Measurements from ENCODE around the gene MBTPS1. TPM values are rescaled to one million over a fixed set of nuclear protein-coding genes. Genes with fewer than 3 reads are reported as not detected.

MBTPS1 gene
- total RNA-seq, 2 donors from 2014 or later = 69.6 to 80.7 TPM

DNA sequence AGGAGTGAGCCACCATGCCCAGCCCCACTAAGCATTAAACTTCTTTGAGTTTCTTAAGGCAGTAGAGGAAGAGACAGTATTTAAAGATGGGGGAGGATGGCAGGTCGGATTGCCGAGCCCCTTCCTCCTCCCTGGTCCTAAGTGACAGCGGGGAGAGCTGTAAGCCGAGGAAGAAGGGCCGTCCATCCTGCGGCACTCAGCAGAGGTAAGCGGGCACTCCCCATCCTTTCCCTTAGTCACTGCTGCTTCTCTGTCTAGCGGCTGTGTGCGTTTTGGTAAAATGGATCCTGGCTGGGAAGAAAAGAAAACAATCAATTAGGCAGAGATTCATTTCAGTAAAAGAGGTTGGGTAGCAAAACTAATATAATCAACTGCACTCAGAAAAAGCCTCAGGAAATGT lies 42.3 kb upstream of the MBTPS1 start:
- DNase-seq = no peak
- Histone ChIP-seq H3K4me3 (no peak overlapping the region), H3K27me3 (no peaks in the 10 kb centered on the region), H3K9me3 (no peaks in the 10 kb centered on the region), H3K9ac (ENCODE audit: low read depth in 2 of 2, low read length in 2 of 2) (no peak overlapping the region), H3K27ac (no peak overlapping the region), H3K4me1 (no peaks in the 10 kb centered on the region), H3K36me3 (no peaks in the 10 kb centered on the region)
- intact Hi-C loops (cut with DNase I) = no loop called here
- TF ChIP-seq, protein P1, sequence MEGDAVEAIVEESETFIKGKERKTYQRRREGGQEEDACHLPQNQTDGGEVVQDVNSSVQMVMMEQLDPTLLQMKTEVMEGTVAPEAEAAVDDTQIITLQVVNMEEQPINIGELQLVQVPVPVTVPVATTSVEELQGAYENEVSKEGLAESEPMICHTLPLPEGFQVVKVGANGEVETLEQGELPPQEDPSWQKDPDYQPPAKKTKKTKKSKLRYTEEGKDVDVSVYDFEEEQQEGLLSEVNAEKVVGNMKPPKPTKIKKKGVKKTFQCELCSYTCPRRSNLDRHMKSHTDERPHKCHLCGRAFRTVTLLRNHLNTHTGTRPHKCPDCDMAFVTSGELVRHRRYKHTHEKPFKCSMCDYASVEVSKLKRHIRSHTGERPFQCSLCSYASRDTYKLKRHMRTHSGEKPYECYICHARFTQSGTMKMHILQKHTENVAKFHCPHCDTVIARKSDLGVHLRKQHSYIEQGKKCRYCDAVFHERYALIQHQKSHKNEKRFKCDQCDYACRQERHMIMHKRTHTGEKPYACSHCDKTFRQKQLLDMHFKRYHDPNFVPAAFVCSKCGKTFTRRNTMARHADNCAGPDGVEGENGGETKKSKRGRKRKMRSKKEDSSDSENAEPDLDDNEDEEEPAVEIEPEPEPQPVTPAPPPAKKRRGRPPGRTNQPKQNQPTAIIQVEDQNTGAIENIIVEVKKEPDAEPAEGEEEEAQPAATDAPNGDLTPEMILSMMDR (IDR thresholded peaks at IDR 0.05) = no peak

DNA sequence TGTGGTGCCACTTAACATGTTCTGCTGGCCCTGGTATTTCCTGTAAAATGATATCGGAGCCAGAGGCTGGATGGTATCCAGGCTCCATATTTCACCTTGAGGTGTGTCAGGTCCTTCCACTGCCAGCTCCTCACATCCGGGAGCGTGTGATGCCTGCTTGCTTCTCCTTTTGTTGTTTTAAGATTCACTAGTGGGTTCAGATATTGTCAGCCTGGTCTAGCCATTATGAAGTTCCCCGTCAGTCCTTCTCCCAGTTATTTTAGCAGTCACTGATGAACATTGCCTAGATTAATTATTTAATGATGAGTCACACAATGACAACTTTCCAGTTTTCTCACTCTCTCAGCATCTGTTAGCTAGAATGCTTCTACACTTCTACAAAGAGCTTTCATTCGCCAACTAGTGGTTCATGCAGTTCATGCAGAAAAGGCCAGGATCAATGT lies 39.6 kb upstream of the MBTPS1 start:
- H3K4me1 ChIP-seq = no peaks in the 10 kb centered on the region
- intact Hi-C loops (cut with DNase I) = no loop called here
- DNase-seq = no peak
- TF ChIP-seq, protein P1 (IDR thresholded peaks at IDR 0.05) = no peak
- no peak overlapping the region for H3K27ac ChIP-seq
- H3K36me3 ChIP-seq = no peaks in the 10 kb centered on the region
- no peaks in the 10 kb centered on the region for H3K9me3 ChIP-seq
- H3K4me3 ChIP-seq = no peak overlapping the region
- no peak overlapping the region for H3K9ac ChIP-seq (ENCODE audit: low read depth in 2 of 2, low read length in 2 of 2)
- no peaks in the 10 kb centered on the region for H3K27me3 ChIP-seq

DNA sequence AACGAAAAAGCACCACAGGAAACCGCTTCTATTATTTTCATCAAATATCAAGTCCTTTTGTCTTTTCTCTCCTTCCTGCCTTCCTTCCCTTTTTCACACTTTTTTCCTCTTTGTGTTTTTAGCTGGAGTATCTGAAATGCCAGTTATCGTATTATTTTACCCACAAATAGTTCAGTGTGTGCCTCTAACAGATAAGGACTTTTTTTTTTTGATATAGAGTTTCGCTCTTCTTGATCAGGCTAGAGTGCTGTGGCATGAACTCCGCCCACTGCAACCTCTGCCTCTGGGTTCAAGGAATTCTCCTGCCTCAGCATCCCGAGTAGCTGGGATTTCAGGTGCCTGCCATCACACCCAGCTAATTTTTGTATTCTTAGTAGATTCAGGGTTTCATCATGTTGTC lies 39.0 kb upstream of the MBTPS1 start:
- intact Hi-C loops (cut with DNase I) = no loop called here
- H3K4me1 ChIP-seq = no peaks in the 10 kb centered on the region
- no peaks in the 10 kb centered on the region for H3K9me3 ChIP-seq
- H3K27me3 ChIP-seq = no peaks in the 10 kb centered on the region
- no peak overlapping the region for H3K9ac ChIP-seq (ENCODE audit: low read depth in 2 of 2, low read length in 2 of 2)
- H3K36me3 ChIP-seq = no peaks in the 10 kb centered on the region
- H3K4me3 ChIP-seq = no peak overlapping the region
- H3K27ac ChIP-seq = no peak overlapping the region
- DNase-seq = no peak
- TF ChIP-seq, protein P1 (IDR thresholded peaks at IDR 0.05) = no peak

DNA sequence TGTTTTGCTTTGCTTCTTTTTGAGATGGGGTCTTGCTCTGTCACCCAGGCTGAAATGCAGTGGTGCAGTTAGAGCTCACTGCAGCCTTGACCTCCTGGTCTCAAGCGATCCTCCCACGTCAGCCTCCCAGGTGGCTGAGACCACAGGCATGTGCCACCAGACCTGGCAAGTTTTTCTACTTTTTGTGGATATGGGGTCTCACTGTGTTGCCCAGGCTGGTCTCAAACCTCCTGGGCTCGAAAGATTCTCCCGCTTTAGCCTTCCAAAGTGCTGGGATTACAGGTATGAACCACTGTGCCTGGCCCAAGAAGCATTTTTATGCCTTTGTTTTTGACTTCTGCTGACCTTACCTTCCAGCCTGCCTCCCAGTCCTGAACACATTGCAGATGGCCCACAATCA lies 38.5 kb upstream of the MBTPS1 start:
- no peak for DNase-seq
- intact Hi-C loops (cut with DNase I) = no loop called here

DNA sequence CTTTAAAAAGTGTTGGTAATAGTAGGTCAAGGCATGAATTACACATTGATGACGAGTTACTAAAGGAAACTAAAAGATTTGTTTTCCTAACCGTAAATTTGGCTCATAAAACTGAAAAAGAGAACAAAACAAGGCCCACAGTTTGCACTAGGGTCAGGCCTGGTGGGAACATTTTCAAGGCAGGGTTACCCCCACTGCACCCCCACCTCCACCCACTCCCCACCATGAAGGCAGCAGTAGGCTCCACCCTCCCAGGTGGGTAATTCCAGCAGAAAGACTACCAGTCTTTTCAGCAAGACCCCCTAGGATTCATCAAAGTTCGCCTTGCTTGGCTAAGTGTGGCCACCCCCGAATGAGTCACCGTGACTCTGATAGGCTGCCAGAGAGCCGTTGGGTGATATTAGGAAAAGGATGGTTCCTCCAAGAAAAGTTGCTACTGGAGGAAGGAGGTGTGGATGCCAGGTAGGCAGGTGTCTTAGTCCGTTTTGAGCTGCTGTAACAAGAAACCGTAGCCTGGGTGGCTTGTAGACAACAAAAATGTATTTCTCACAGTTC lies 37.0 kb upstream of the MBTPS1 start:
- Histone ChIP-seq H3K4me3 (no peak overlapping the region), H3K9me3 (no peaks in the 10 kb centered on the region), H3K4me1 (no peaks in the 10 kb centered on the region), H3K27ac (no peak overlapping the region), H3K9ac (ENCODE audit: low read depth in 2 of 2, low read length in 2 of 2) (no peak overlapping the region), H3K27me3 (no peaks in the 10 kb centered on the region), H3K36me3 (no peaks in the 10 kb centered on the region)
- TF ChIP-seq, protein P1 (IDR thresholded peaks at IDR 0.05) = no peak
- DNase-seq = no peak
- intact Hi-C loops (cut with DNase I) = no loop called here

More for the DNA sequence above, 38.5 kb upstream of the MBTPS1 start:
- Histone ChIP-seq H3K27me3 (no peaks in the 10 kb centered on the region), H3K4me1 (no peaks in the 10 kb centered on the region), H3K4me3 (no peak overlapping the region), H3K9me3 (no peaks in the 10 kb centered on the region), H3K27ac (no peak overlapping the region), H3K9ac (ENCODE audit: low read depth in 2 of 2, low read length in 2 of 2) (no peak overlapping the region), H3K36me3 (no peaks in the 10 kb centered on the region)
- TF ChIP-seq, protein P1 (IDR thresholded peaks at IDR 0.05) = no peak

Data from colonic mucosa (tissue), 4 donors.